ENCODE measurements around the gene NDUFS4.

DNA sequence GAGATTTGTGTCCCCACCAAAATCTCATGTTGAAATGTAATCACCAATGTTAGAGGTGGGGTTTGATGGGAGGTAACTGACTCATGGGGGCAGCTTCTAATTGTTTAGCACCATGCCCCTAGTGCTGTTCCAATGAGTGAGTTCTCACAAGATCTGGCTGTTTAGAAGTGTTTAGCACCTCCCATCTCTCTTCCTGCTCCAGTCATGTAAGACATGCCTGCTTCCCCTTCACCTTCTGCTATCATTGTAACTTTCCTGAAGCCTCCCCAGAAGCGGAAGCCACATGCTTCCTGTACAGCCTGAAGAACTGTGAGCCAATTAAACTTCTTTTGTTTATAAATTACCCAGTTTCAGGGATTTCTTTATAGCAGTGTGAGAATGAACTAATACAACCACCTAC, 170.5 kb downstream of the NDUFS4 start:
- no peak for TF ChIP-seq POLR2A (IDR thresholded peaks at IDR 0.05; ENCODE audit: extremely low read depth, insufficient read length)
- TF ChIP-seq, protein P1, sequence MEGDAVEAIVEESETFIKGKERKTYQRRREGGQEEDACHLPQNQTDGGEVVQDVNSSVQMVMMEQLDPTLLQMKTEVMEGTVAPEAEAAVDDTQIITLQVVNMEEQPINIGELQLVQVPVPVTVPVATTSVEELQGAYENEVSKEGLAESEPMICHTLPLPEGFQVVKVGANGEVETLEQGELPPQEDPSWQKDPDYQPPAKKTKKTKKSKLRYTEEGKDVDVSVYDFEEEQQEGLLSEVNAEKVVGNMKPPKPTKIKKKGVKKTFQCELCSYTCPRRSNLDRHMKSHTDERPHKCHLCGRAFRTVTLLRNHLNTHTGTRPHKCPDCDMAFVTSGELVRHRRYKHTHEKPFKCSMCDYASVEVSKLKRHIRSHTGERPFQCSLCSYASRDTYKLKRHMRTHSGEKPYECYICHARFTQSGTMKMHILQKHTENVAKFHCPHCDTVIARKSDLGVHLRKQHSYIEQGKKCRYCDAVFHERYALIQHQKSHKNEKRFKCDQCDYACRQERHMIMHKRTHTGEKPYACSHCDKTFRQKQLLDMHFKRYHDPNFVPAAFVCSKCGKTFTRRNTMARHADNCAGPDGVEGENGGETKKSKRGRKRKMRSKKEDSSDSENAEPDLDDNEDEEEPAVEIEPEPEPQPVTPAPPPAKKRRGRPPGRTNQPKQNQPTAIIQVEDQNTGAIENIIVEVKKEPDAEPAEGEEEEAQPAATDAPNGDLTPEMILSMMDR (IDR thresholded peaks at IDR 0.05; ENCODE audit: low read depth, low read length), result no peak

Data from NB4 (cell line).